PC-9 (cell line): Measurements from ENCODE around the gene SFTPA2. TPM values are rescaled to one million over a fixed set of nuclear protein-coding genes. Genes with fewer than 3 reads are reported as not detected.
A peak's percentile ranks its signal among the peaks of the same experiment; 100 is the strongest.

ENCODE experiments used
- BruUV-seq: library from RNA; stranded (reverse); fragments of 400-500 nt; replicated peaks from 2 replicates; lab custom pipeline; 2021; lab: Mats Ljungman, UMichigan
- CTCF ChIA-PET: fragments of 300-600 bp; sonication (Branson Sonifier 250); formaldehyde crosslinking; loops from one replicate; lab custom pipeline; 2022; ENCODE audit warnings: antibody characterized with exemption; lab: Charles Lee
- POLR2A ChIA-PET: fragments of 300-600 bp; sonication (Branson Sonifier 250); formaldehyde crosslinking; loops from one replicate; lab custom pipeline; 2022; ENCODE audit warnings: antibody characterized with exemption; ENCODE audit not compliant: unreplicated experiment; lab: Charles Lee
- DNase-seq, 2 experiments: peaks; one replicate each; pipeline versions ENCODE4 v3.0.0 to v3.0.0-alpha.2; 2015 to 2022; ENCODE audit warnings: mixed read lengths in 1 of 2
- H2AFZ ChIP-seq: fragments of 200-600 bp; sonication (generic); 2 replicates; pipeline ENCODE4 v1.8.1; 2017; ENCODE audit warnings: antibody characterized with exemption
- H3F3A ChIP-seq: fragments of 200-600 bp; sonication (generic); 2 replicates; pipeline ENCODE4 v1.8.1; 2017; ENCODE audit warnings: antibody characterized with exemption, mild to moderate bottlenecking, low read depth; ENCODE audit not compliant: insufficient read depth
- H3K27ac ChIP-seq: fragments of 200-600 bp; sonication (generic); 2 replicates; pipeline ENCODE4 v1.6.1; 2016; ENCODE audit warnings: mixed run types
- H3K27me3 ChIP-seq: fragments of 200-600 bp; sonication (generic); 2 replicates; pipeline ENCODE4 v1.6.1; 2016; ENCODE audit warnings: low read depth, mixed run types; ENCODE audit not compliant: insufficient read depth
- H3K36me3 ChIP-seq: fragments of 200-600 bp; sonication (generic); 2 replicates; pipeline ENCODE4 v1.6.1; 2016; ENCODE audit warnings: low read depth, mixed run types
- H3K4me1 ChIP-seq: fragments of 200-600 bp; sonication (generic); replicated peaks from 2 replicates; pipeline ENCODE4 v1.6.1; 2016; ENCODE audit warnings: mixed run types; ENCODE audit not compliant: insufficient read depth
- H3K4me2 ChIP-seq: fragments of 200-600 bp; sonication (generic); 2 replicates; pipeline ENCODE4 v1.6.1; 2017; ENCODE audit warnings: mixed run types
- H3K4me3 ChIP-seq: fragments of 200-600 bp; sonication (generic); 2 replicates; pipeline ENCODE4 v1.6.1; 2016; ENCODE audit warnings: mixed run types
- H3K79me2 ChIP-seq: fragments of 200-600 bp; sonication (generic); 2 replicates; pipeline ENCODE4 v1.6.1; 2017; ENCODE audit warnings: low read depth, mixed run types
- H3K9me2 ChIP-seq: fragments of 200-600 bp; sonication (generic); 2 replicates; pipeline ENCODE4 v1.8.1; 2017; ENCODE audit warnings: mild to moderate bottlenecking; ENCODE audit not compliant: insufficient read depth
- H3K9me3 ChIP-seq: fragments of 200-600 bp; sonication (generic); 2 replicates; pipeline ENCODE4 v1.8.1; 2016; ENCODE audit warnings: low read depth; ENCODE audit not compliant: insufficient read depth
- H4K20me1 ChIP-seq: fragments of 200-600 bp; sonication (generic); 2 replicates; pipeline ENCODE4 v1.8.1; 2017; ENCODE audit not compliant: insufficient read depth
- CTCF ChIP-seq: fragments of 200-600 bp; sonication (generic); conservative IDR thresholded peaks from 2 replicates; pipeline ENCODE4 v1.6.1; 2017; ENCODE audit warnings: mixed run types, antibody characterized with exemption, mild to moderate bottlenecking, moderate library complexity
- EZH2 ChIP-seq: fragments of 200-600 bp; sonication (generic); IDR thresholded peaks from 2 replicates; pipeline ENCODE4 v1.8.0; 2017; ENCODE audit warnings: antibody characterized with exemption, low read depth
- intact Hi-C: fragments of 100-400 bp; cut with micrococcal nuclease; formaldehyde crosslinking; loops from one replicate; pipeline ENCODE4 v1.10.0; 2022; ENCODE audit not compliant: unreplicated experiment
- total RNA-seq: library from RNA; stranded (reverse); gene quantifications from 2 replicates; pipeline ENCODE4 v1.2.3, GENCODE V29; 2021

Gene SFTPA2
- total RNA-seq, 1 experiment from 2014 or later, result not detected

GRCh38 chr10:79563426-79563825 lies 3.2 kb upstream of the SFTPA2 start:
- Histone ChIP-seq H3K9me2 (no peaks in the 10 kb centered on the region), H4K20me1 (no peaks in the 10 kb centered on the region), H3F3A (no peaks in the 10 kb centered on the region), H2AFZ (no peak overlapping the region), H3K27ac (no peak overlapping the region), H3K4me1 (peaks cover 8% of the 10 kb centered on the region), H3K79me2 (no peaks in the 10 kb centered on the region), H3K4me2 (no peak overlapping the region), H3K4me3 (no peak overlapping the region), H3K9me3 (no peaks in the 10 kb centered on the region), H3K36me3 (no peaks in the 10 kb centered on the region), H3K27me3 (peaks cover 41% of the 10 kb centered on the region)
- TF ChIP-seq EZH2 (no peak), CTCF (no peak)
- intact Hi-C loops, result loop anchor here (5.0 to 10.0 kb wide), 2 partner anchors 484 to 701 kb away; no protein-coding TSS in a partner anchor
- CTCF ChIA-PET, result no interaction called here
- no TSS peak for BruUV-seq
- POLR2A ChIA-PET, result no interaction called here
- DNase-seq, result no peak

- H3K9me2 ChIP-seq, result no peaks in the 10 kb centered on the region
- H3K27ac ChIP-seq, result no peak overlapping the region
- peaks cover 38% of the 10 kb centered on the region for H3K27me3 ChIP-seq
- CTCF ChIA-PET, result no interaction called here
- no peaks in the 10 kb centered on the region for H3K36me3 ChIP-seq
- BruUV-seq, result no TSS peak
- H3K4me3 ChIP-seq, result no peak overlapping the region
- H3K9me3 ChIP-seq, result no peaks in the 10 kb centered on the region
- H3K4me2 ChIP-seq, result no peak overlapping the region
- H3K79me2 ChIP-seq, result no peaks in the 10 kb centered on the region
- no peaks in the 10 kb centered on the region for H4K20me1 ChIP-seq
- peaks cover 8% of the 10 kb centered on the region for H3K4me1 ChIP-seq
- POLR2A ChIA-PET, result no interaction called here
- no peak overlapping the region for H2AFZ ChIP-seq
- peak; percentile 59 to 66 for DNase-seq
- H3F3A ChIP-seq, result no peaks in the 10 kb centered on the region
- intact Hi-C loops, result loop anchor here (1.0 to 10.0 kb wide), 3 partner anchors 367 to 703 kb away; no protein-coding TSS in a partner anchor
- TF ChIP-seq CTCF, result peak; percentile 92
- TF ChIP-seq EZH2, result no peak
Observed at GRCh38 chr10:79562135-79562756, 2.0 kb upstream of the SFTPA2 start.

- Histone ChIP-seq H3K9me3 (no peaks in the 10 kb centered on the region), H3K79me2 (no peaks in the 10 kb centered on the region), H3F3A (no peaks in the 10 kb centered on the region), H3K36me3 (no peaks in the 10 kb centered on the region), H4K20me1 (no peaks in the 10 kb centered on the region), H3K4me2 (no peak overlapping the region), H2AFZ (no peak overlapping the region), H3K27me3 (peaks cover 32% of the 10 kb centered on the region), H3K4me3 (no peak overlapping the region), H3K27ac (no peak overlapping the region), H3K4me1 (peaks cover 8% of the 10 kb centered on the region), H3K9me2 (no peaks in the 10 kb centered on the region)
- CTCF ChIA-PET, result no interaction called here
- POLR2A ChIA-PET, result no interaction called here
- TF ChIP-seq CTCF, result no peak
- TF ChIP-seq EZH2, result no peak
- intact Hi-C loops, result loop anchor here (5.0 to 10.0 kb wide), 2 partner anchors 486 to 704 kb away; no protein-coding TSS in a partner anchor
- DNase-seq, result no peak
- BruUV-seq, result no TSS peak
Observed at GRCh38 chr10:79561257-79561656, 1.1 kb upstream of the SFTPA2 start.
